GM18909 (cell line): Measurements from ENCODE around the gene DNAJA2.

Source experiments
- ATAC-seq: cut with Tn5 transposase; IDR thresholded peaks from one replicate; pipeline ENCODE4 v1.9.1; 2021; ENCODE audit warnings: mild to moderate bottlenecking; ENCODE audit not compliant: unreplicated experiment, poor library complexity

DNAJA2 gene

DNA sequence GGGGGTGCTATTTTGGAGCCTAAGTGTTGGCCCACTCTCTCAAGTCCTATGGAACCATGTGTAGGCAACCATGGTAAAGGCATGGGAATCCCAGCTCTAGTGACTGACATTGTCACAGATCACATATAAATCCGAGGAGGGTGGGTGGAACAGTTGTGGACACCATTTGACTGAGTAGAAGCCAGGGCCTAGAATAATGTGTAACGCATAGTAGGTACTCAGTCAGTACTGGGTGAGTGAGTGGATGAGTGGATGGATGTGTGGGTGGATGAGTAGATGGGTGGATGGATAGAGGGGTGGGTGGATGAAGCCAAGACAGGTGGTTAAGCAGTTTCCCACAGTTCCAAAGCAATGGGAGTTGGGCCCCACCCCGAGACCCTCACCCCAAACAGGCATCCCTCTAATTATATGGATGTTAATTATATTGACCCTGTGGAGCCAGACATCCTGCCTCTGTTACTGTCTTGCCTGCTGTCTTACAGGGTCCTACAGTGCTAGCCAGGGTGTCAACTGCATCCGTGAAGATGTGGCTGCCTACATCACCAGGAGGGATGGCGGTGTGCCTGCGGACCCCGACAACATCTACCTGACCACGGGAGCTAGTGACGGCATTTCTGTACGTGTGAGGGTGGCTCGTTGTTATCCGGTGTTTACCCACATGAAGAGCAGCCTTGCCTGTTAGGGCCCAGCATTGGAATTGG is 67.0 kb downstream of the DNAJA2 start:
- no peak for ATAC-seq
